Breast epithelium (tissue), 4 donors: ENCODE results near the gene GPC5. TPM values are rescaled to one million over a fixed set of nuclear protein-coding genes. Genes with fewer than 3 reads are reported as not detected.

Experiments
- DNase-seq, 2 donors: peaks; one replicate each; pipeline ENCODE4 v3.0.0-alpha.2; 2019; ENCODE audit warnings: low spot score in 2 of 2
- H3K27ac ChIP-seq, 2 donors: fragments of 200-600 bp; sonication (generic) in 1 of 2; one replicate each; pipeline ENCODE4 v1.5.1; 2016 to 2019; ENCODE audit warnings: mild to moderate bottlenecking in 1 of 2
- H3K27me3 ChIP-seq, 2 donors: fragments of 200-600 bp; sonication (generic) in 1 of 2; one replicate each; pipeline versions ENCODE4 v1.5.1 to v1.6.0; 2017 to 2019; ENCODE audit warnings: control low read depth in 1 of 2, mild to moderate bottlenecking in 1 of 2
- H3K36me3 ChIP-seq: fragments of 200-600 bp; one replicate; pipeline ENCODE4 v1.5.1; 2019
- H3K4me1 ChIP-seq, 2 donors: fragments of 200-600 bp; sonication (generic); one replicate each; pipeline ENCODE4 v1.5.1; 2016 to 2019; ENCODE audit warnings: control low read depth in 1 of 2
- H3K4me3 ChIP-seq, 3 donors: fragments of 200-600 bp; sonication (generic); 1 replicate in 2 of 3; 2 replicates in 1 of 3; pipeline ENCODE4 v1.5.1; 2016 to 2019; ENCODE audit warnings: mild to moderate bottlenecking in 3 of 3, moderate library complexity in 2 of 3
- H3K9me3 ChIP-seq, 2 donors: fragments of 200-600 bp; sonication (generic) in 1 of 2; one replicate each; pipeline ENCODE4 v1.5.1; 2016 to 2019; ENCODE audit warnings: control low read depth in 1 of 2
- CTCF ChIP-seq, 3 donors: fragments of 450-650 bp; IDR thresholded peaks; one replicate each; pipeline ENCODE4 v1.5.1; 2016 to 2017; ENCODE audit warnings: antibody characterized with exemption in 3 of 3, mild to moderate bottlenecking in 3 of 3, moderate library complexity in 3 of 3
- POLR2A ChIP-seq: fragments of 450-650 bp; IDR thresholded peaks from one replicate; pipeline ENCODE4 v1.6.1; 2016; ENCODE audit warnings: antibody characterized with exemption, mild to moderate bottlenecking, moderate library complexity
- POLR2AphosphoS5 ChIP-seq, 3 donors: sonication (generic); formaldehyde crosslinking; IDR thresholded peaks; one replicate each; pipeline ENCODE4 v1.6.1; 2017; ENCODE audit warnings: antibody characterized with exemption in 3 of 3
- intact Hi-C: fragments of 100-400 bp; cut with DNase I; formaldehyde crosslinking; loops from one replicate; pipeline ENCODE4 v1.15.1; 2023; ENCODE audit warnings: low total_unique reads
- total RNA-seq, 3 donors: library from RNA; depleted of rRNA; stranded (reverse); fragments of >200 nt; gene quantifications; one replicate each; pipeline ENCODE4 v1.1.0, GENCODE V29; 2016

The GPC5 gene
- under 1 TPM in 2 of 3 donors, not detected in 1; 0.88 to 0.98 TPM for total RNA-seq

DNA sequence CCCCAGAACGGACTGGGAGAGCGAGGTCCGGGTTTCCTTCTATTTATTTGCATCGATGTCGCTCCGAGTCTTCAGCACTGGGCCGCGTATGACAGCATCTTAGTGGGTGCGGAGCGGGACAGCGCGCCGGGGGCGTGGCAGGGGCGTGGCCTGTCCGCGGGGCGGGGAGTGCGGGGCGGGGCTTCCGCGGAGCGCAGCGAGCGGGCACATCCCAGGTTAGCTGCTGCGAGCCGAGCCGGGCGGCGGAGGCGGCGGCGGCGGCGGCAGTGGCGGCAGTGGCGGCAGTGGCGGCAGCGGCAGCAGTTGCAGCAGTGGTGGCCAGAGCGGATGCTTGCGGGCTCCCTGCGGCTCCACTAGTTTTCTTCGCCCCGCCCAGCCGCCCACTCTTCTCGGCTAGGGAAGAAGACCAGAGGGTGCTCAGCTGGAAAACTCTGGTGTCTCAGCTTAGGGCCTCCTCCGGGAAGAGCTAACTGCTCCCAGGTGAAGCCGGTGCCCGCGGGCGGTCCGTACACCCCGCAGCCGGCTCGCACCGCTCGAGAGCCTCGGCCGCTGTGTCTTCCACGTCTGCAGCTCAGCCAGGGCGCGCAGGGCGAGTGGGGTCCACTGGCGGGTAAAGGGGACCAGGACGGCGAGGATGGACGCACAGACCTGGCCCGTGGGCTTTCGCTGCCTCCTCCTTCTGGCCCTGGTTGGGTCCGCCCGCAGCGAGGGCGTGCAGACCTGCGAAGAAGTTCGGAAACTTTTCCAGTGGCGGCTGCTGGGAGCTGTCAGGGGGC is at the start of gene GPC5:
GPC5 (plus strand) TSS at position 209 of the 776 bp plus-strand sequence.
- Histone ChIP-seq H3K27ac (no peak within 1 kb of the TSS), H3K4me3 (peak within 1 kb of the TSS; percentile 40 to 68 (median 48)), H3K36me3 (no peaks in the 10 kb centered on the region), H3K9me3 (no peaks in the 10 kb centered on the region), H3K4me1 (peaks cover 0 to 6% of the 10 kb centered on the region in 2 donors), H3K27me3 (peaks cover 2 to 38% of the 10 kb centered on the region in 2 donors)
- no peak for TF ChIP-seq POLR2A
- no peak for TF ChIP-seq POLR2AphosphoS5 (IDR thresholded peaks at IDR 0.05)
- TF ChIP-seq CTCF (IDR thresholded peaks at IDR 0.05), result no peak
- DNase-seq, result peak; percentile 40 to 53
- intact Hi-C loops, result no loop called here

DNA sequence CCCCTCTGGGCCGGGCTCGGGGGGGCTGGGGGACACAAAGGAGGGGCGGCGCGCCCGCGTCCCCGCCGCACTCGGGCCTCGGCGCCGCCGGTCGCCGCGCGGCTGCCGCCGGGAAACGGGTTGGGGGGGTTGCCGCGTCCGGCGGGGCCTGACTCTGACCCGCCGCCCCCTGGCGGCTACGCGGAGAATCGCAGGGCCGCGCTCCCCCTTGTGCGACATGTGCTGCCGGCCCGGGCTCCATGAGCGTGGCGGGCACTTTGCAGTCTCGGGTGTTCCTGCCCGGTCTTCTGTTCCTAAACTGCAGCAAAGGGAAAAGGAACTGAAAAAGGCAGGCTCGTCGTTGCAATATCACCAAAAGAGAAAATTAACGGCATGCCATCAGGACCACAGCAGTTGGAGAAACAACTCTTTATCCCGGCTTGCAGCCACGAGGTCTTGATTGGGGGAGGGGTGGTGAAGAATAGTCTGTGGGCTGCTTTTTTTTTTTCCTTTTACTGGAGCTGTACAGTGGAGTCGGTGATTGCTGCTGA is 49.5 kb upstream of the GPC5 start:
- Histone ChIP-seq H3K27me3 (no peaks in the 10 kb centered on the region), H3K27ac (peak overlapping the region; percentile 95 to 98), H3K9me3 (no peaks in the 10 kb centered on the region), H3K4me1 (peaks cover 0 to 6% of the 10 kb centered on the region in 2 donors), H3K36me3 (no peaks in the 10 kb centered on the region), H3K4me3 (peak overlapping the region; percentile 78 to 96 (median 96))
- intact Hi-C loops, result loop anchor here (5.0 kb wide), 1 partner anchor 217 kb away; no protein-coding TSS in a partner anchor
- peak; percentile 79 to 95 (median 80) for TF ChIP-seq CTCF (IDR thresholded peaks at IDR 0.05)
- TF ChIP-seq POLR2AphosphoS5 (IDR thresholded peaks at IDR 0.05), result peak in 2 of 3 donors; percentile 27 to 31
- no peak for TF ChIP-seq POLR2A
- DNase-seq, result peak; percentile 83 to 90

- TF ChIP-seq POLR2AphosphoS5 (IDR thresholded peaks at IDR 0.05) (no peak), POLR2A (no peak), CTCF (IDR thresholded peaks at IDR 0.05) (no peak)
- intact Hi-C loops, result loop anchor here (5.0 kb wide), 1 partner anchor 218 kb away; no protein-coding TSS in a partner anchor
- no peak overlapping the region for H3K4me3 ChIP-seq
Observed at GRCh38 chr13:91349992-91350911, 48.2 kb upstream of the GPC5 start.

DNA sequence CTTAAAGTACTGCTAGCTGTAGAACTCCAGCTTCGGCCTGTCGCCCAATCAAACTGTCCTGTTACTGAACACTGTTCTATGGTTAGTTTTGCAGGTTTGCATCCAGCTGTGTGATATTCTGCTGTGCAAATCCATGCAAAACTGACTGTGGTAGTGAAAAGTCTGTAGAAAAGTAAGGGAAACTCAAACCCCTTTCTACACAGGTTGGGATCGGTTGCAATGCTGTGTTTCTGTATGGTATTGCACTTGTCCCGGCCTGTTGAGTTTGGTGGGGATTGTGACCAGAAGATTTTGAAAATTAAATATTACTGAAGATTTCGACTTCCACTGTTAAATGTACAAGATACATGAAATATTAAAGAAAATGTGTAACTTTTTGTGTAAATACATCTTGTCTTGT is 47.3 kb upstream of the GPC5 start:
- TF ChIP-seq POLR2A (no peak), CTCF (IDR thresholded peaks at IDR 0.05) (no peak), POLR2AphosphoS5 (IDR thresholded peaks at IDR 0.05) (no peak)
- no peak overlapping the region for H3K4me3 ChIP-seq
- no peaks in the 10 kb centered on the region for H3K36me3 ChIP-seq
- no peak overlapping the region for H3K27ac ChIP-seq
- no peaks in the 10 kb centered on the region for H3K27me3 ChIP-seq
- intact Hi-C loops, result no loop called here
- no peak for DNase-seq
- peaks cover 0 to 6% of the 10 kb centered on the region in 2 donors for H3K4me1 ChIP-seq
- H3K9me3 ChIP-seq, result no peaks in the 10 kb centered on the region

More at GRCh38 chr13:91349992-91350911, 48.2 kb upstream of the GPC5 start:
- DNase-seq, result no peak
- Histone ChIP-seq H3K36me3 (no peaks in the 10 kb centered on the region), H3K27me3 (no peaks in the 10 kb centered on the region), H3K9me3 (no peaks in the 10 kb centered on the region), H3K27ac (no peak overlapping the region), H3K4me1 (peaks cover 0 to 6% of the 10 kb centered on the region in 2 donors)
